Lower lobe of right lung (tissue), 2 donors: ENCODE results near the gene SHROOM2. TPM values are rescaled to one million over a fixed set of nuclear protein-coding genes. Genes with fewer than 3 reads are reported as not detected.

ENCODE experiments used
- ATAC-seq, 2 donors: fragments of 200-7000 bp; cut with Tn5 transposase; one replicate each; pipeline ENCODE4 v1.9.1; 2020 to 2022; ENCODE audit warnings: mild to moderate bottlenecking in 2 of 2, moderate library complexity in 2 of 2
- DNase-seq: peaks from one replicate; pipeline ENCODE4 v3.0.0-alpha.2; 2020
- H3K27ac ChIP-seq: fragments of 200-600 bp; one replicate; pipeline ENCODE4 v1.8.0; 2022
- H3K27me3 ChIP-seq: fragments of 200-600 bp; one replicate; pipeline ENCODE4 v1.8.0; 2022; ENCODE audit warnings: low read depth
- H3K36me3 ChIP-seq: fragments of 200-600 bp; one replicate; pipeline ENCODE4 v1.8.0; 2022; ENCODE audit warnings: mild to moderate bottlenecking
- H3K4me1 ChIP-seq: fragments of 200-600 bp; one replicate; pipeline ENCODE4 v1.8.0; 2022
- H3K4me3 ChIP-seq: fragments of 200-600 bp; one replicate; pipeline ENCODE4 v1.8.0; 2022; ENCODE audit warnings: mild to moderate bottlenecking
- H3K9me3 ChIP-seq: fragments of 200-600 bp; one replicate; pipeline ENCODE4 v1.8.0; 2022
- CTCF ChIP-seq: fragments of 200-600 bp; IDR thresholded peaks from one replicate; pipeline ENCODE4 v1.8.0; 2022; ENCODE audit warnings: antibody characterized with exemption, mild to moderate bottlenecking
- intact Hi-C: fragments of 100-400 bp; cut with DNase I; formaldehyde crosslinking; loops from one replicate; pipeline ENCODE4 v1.11.0; 2022
- total RNA-seq: library from RNA; stranded (reverse); fragmentation: NEBNext Ultra II Directional; extraction: Animal tissue kit (Norgen Biotek cat#: 25700); gene quantifications from one replicate; pipeline ENCODE4 v1.2.1, GENCODE V29; 2021
- donor health status: DM: no; HTN: yes; CAD: no; lungs with severe emphysema.

Gene SHROOM2
- total RNA-seq, 1 donor from 2014 or later = 9.3 TPM

GRCh38 chrX:9935436-9935835 lies 149.2 kb downstream of the SHROOM2 start:
- H3K9me3 ChIP-seq = no peaks in the 10 kb centered on the region
- no peaks in the 10 kb centered on the region for H3K27me3 ChIP-seq
- no peak for DNase-seq
- intact Hi-C loops = no loop called here
- H3K27ac ChIP-seq = no peak overlapping the region
- no peaks in the 10 kb centered on the region for H3K4me1 ChIP-seq
- no peak for ATAC-seq
- no peaks in the 10 kb centered on the region for H3K36me3 ChIP-seq
- no peak overlapping the region for H3K4me3 ChIP-seq
- no peak for TF ChIP-seq CTCF

- no peaks in the 10 kb centered on the region for H3K36me3 ChIP-seq
- no peak for TF ChIP-seq CTCF
- intact Hi-C loops = no loop called here
Measured at GRCh38 chrX:9937761-9938160, 151.5 kb downstream of the SHROOM2 start.

DNA sequence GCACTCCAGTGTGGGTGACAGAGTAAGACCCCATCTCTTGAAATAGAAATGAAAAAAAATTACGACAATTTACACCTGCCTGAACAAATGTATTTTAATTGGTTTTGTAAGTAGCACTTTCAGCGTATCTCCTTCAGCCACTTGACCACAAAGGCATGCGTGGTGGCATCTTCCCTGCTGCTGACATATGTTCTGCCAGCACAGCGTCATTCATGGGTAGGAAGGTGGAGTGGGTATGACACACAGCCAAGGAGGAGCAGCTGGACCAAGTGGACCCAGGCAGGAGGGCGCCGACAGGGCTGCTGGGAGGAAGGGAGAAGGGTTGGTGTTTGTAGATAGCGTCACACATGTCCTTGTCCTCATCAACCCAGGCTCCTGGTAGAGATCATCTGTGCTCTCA lies 152.3 kb downstream of the SHROOM2 start:
- H3K4me3 ChIP-seq = no peak overlapping the region
- no peak overlapping the region for H3K27ac ChIP-seq
- no peaks in the 10 kb centered on the region for H3K36me3 ChIP-seq
- no peaks in the 10 kb centered on the region for H3K27me3 ChIP-seq
- intact Hi-C loops = no loop called here
- H3K4me1 ChIP-seq = no peaks in the 10 kb centered on the region
- H3K9me3 ChIP-seq = no peaks in the 10 kb centered on the region
- DNase-seq = no peak
- TF ChIP-seq CTCF = no peak
- ATAC-seq = no peak

More at GRCh38 chrX:9937761-9938160, 151.5 kb downstream of the SHROOM2 start:
- ATAC-seq (no peak), DNase-seq (no peak)
- no peaks in the 10 kb centered on the region for H3K27me3 ChIP-seq
- no peaks in the 10 kb centered on the region for H3K9me3 ChIP-seq
- no peak overlapping the region for H3K4me3 ChIP-seq
- no peaks in the 10 kb centered on the region for H3K4me1 ChIP-seq
- no peak overlapping the region for H3K27ac ChIP-seq

DNA sequence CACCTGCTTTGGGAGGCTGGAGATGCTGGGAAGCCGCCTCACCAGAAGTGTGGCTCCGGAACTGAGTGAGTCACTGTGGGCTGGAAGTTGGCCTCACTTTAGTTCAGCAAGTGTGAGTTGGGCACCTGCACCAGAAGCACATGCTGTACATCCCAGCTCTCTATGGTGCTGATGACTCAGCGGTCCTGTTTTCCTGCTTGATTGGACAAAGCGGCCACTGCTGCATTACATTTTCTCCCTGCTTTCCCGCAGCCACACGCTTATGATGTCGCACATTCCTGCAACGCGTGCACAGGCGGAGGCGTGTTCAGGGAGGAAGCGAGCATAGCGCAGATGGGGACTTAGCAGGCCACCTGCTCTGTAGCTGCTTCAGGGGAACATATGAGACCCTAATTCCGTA lies 154.2 kb downstream of the SHROOM2 start:
- Histone ChIP-seq H3K27me3 (no peaks in the 10 kb centered on the region), H3K4me1 (no peaks in the 10 kb centered on the region), H3K36me3 (peaks cover 5% of the 10 kb centered on the region), H3K27ac (no peak overlapping the region), H3K4me3 (no peak overlapping the region), H3K9me3 (no peaks in the 10 kb centered on the region)
- ATAC-seq (no peak), DNase-seq (no peak)
- intact Hi-C loops = no loop called here
- TF ChIP-seq CTCF = no peak

- DNase-seq = no peak
- intact Hi-C loops = no loop called here
Measured at GRCh38 chrX:9942086-9942485, 155.9 kb downstream of the SHROOM2 start.

More at GRCh38 chrX:9942086-9942485, 155.9 kb downstream of the SHROOM2 start:
- H3K27me3 ChIP-seq = no peaks in the 10 kb centered on the region
- no peak for ATAC-seq
- no peak overlapping the region for H3K27ac ChIP-seq
- no peak for TF ChIP-seq CTCF
- no peaks in the 10 kb centered on the region for H3K9me3 ChIP-seq
- H3K4me1 ChIP-seq = no peaks in the 10 kb centered on the region
- no peak overlapping the region for H3K4me3 ChIP-seq
- peaks cover 5% of the 10 kb centered on the region for H3K36me3 ChIP-seq
